K562 (cell line): ENCODE measurements around the gene NLGN3. TPM values are rescaled to one million over a fixed set of nuclear protein-coding genes. Genes with fewer than 3 reads are reported as not detected.

Source experiments
- ATAC-seq: fragments of 200-7000 bp; cut with Tn5 transposase; 3 replicates; pipeline ENCODE4 v1.9.1; 2020; ENCODE audit warnings: moderate library complexity
- BruUV-seq: library from RNA; stranded (reverse); fragments of 400-500 nt; replicated peaks from 2 replicates; lab custom pipeline; 2021; lab: Mats Ljungman, UMichigan
- CTCF ChIA-PET: fragments of 300-600 bp; formaldehyde crosslinking; extraction: SDS; loops from one replicate; lab custom pipeline; 2021; ENCODE audit warnings: low intra/inter-chr PET ratio; lab: Yijun Ruan, JAX
- POLR2A ChIA-PET: fragments of 300-600, 350-650 bp; sonication (Branson Sonifier 250); formaldehyde crosslinking; extraction: SDS; loops from one replicate; lab custom pipeline; 2021; ENCODE audit warnings: antibody characterized with exemption, inconsistent platforms; lab: Yijun Ruan, JAX
- DNase-seq, 4 experiments: peaks; one replicate each; pipeline versions ENCODE4 v3.0.0 to v3.0.0-alpha.2; 2011 to 2018; ENCODE audit warnings: low spot score in 3 of 4, mixed read lengths in 3 of 4; ENCODE audit errors: extremely low read depth in 1 of 4
- FAIRE-seq: peaks from 2 replicates; lab custom pipeline; 2011; peaks lifted over from hg19 to GRCh38; lab: Jason Lieb, UNC
- H2AFZ ChIP-seq: 2 replicates; pipeline ENCODE4 v1.6.0; 2011; ENCODE audit warnings: low read depth, low read length, control low read depth, inconsistent platforms
- H3K27ac ChIP-seq: fragments of 200-600 bp; 3 replicates; pipeline ENCODE4 v1.8.0; 2011; ENCODE audit warnings: low read depth, mild to moderate bottlenecking, control low read depth, inconsistent platforms, low read length, moderate library complexity, mixed read lengths; ENCODE audit errors: extremely low read depth
- H3K27me3 ChIP-seq, 2 experiments: fragments of 300-600 bp in 1 of 2; 2 replicates in 1 of 2; 3 replicates in 1 of 2; pipeline versions ENCODE4 v1.6.0 to v1.8.0; 2011; ENCODE audit warnings: inconsistent platforms in 2 of 2, low read length in 2 of 2, mild to moderate bottlenecking in 1 of 2, mixed read lengths in 1 of 2, moderate library complexity in 1 of 2; ENCODE audit not compliant: control insufficient read depth in 2 of 2, insufficient read depth in 2 of 2
- H3K36me3 ChIP-seq: fragments of 300-600 bp; 3 replicates; pipeline ENCODE4 v1.8.0; 2011; ENCODE audit warnings: mild to moderate bottlenecking, low read length, inconsistent platforms; ENCODE audit not compliant: control insufficient read depth, insufficient read depth
- H3K4me1 ChIP-seq, 2 experiments: fragments of 200-600 bp in 1 of 2; replicated peaks in 1 of 2; 2 replicates in 1 of 2; 3 replicates in 1 of 2; pipeline versions ENCODE4 v1.5.1 to v1.8.0; 2011; ENCODE audit warnings: inconsistent platforms in 2 of 2, low read length in 2 of 2, mild to moderate bottlenecking in 1 of 2, mixed read lengths in 1 of 2, moderate library complexity in 1 of 2; ENCODE audit not compliant: control insufficient read depth in 2 of 2, insufficient read depth in 2 of 2
- H3K4me2 ChIP-seq: 2 replicates; pipeline ENCODE4 v1.6.1; 2011; ENCODE audit warnings: low read length, control low read depth, inconsistent platforms, mixed read lengths; ENCODE audit not compliant: insufficient read depth
- H3K4me3 ChIP-seq: fragments of 200-600 bp; sonication (generic), shearing (Covaris generic); 2 replicates; pipeline ENCODE4 v1.5.1; 2016; ENCODE audit warnings: control low read depth, inconsistent platforms
- H3K79me2 ChIP-seq: fragments of 200-600 bp; 3 replicates; pipeline ENCODE4 v1.8.0; 2011; ENCODE audit warnings: low read length, inconsistent platforms; ENCODE audit not compliant: control insufficient read depth, insufficient read depth
- H3K9ac ChIP-seq, 2 experiments: 2 replicates each; pipeline versions ENCODE4 v1.6.0 to v1.6.1; 2011; ENCODE audit warnings: low read depth in 2 of 2, low read length in 2 of 2, control low read depth in 1 of 2, inconsistent platforms in 1 of 2, mild to moderate bottlenecking in 1 of 2, mixed read lengths in 1 of 2; ENCODE audit not compliant: insufficient read depth in 1 of 2
- H3K9me1 ChIP-seq: one replicate; pipeline ENCODE4 v1.6.0; 2011; ENCODE audit warnings: inconsistent platforms, mild to moderate bottlenecking, low read length, moderate library complexity; ENCODE audit not compliant: control insufficient read depth, insufficient read depth
- H3K9me3 ChIP-seq: replicated peaks from 2 replicates; pipeline ENCODE4 v1.5.1; 2011; ENCODE audit warnings: low read depth, low read length, inconsistent platforms; ENCODE audit not compliant: control insufficient read depth, insufficient read depth
- H4K20me1 ChIP-seq: replicated peaks from 2 replicates; pipeline ENCODE4 v1.6.1; 2011; ENCODE audit warnings: low read length, inconsistent platforms, mixed read lengths; ENCODE audit not compliant: control insufficient read depth, insufficient read depth
- ASH1L ChIP-seq: fragments of 450-650 bp; IDR thresholded peaks from 2 replicates; pipeline ENCODE4 v1.6.1; 2018; ENCODE audit warnings: borderline replicate concordance, mild to moderate bottlenecking, low read depth; ENCODE audit not compliant: partially characterized antibody
- CEBPB ChIP-seq: fragments of 450-650 bp; IDR thresholded peaks from 2 replicates; pipeline ENCODE4 v1.6.1; 2016; ENCODE audit warnings: missing genetic modification characterization, missing compliant biosample characterization
- ESRRA ChIP-seq: fragments of 450-650 bp; IDR thresholded peaks from 2 replicates; pipeline ENCODE4 v1.6.1; 2014; ENCODE audit warnings: low read depth, mild to moderate bottlenecking, moderate library complexity, borderline replicate concordance
- IFI16 ChIP-seq: fragments of 250-450 bp; sonication (Bioruptor Pico); IDR thresholded peaks from 2 replicates; pipeline ENCODE4 v2.1.2; 2022; ENCODE audit warnings: mild to moderate bottlenecking, inconsistent platforms
- MEF2A ChIP-seq: IDR thresholded peaks from 2 replicates; pipeline ENCODE4 v1.6.1; 2011; ENCODE audit warnings: low read depth, mild to moderate bottlenecking, low read length, moderate library complexity; ENCODE audit not compliant: control insufficient read depth
- MEIS2 ChIP-seq: fragments of 450-650 bp; IDR thresholded peaks from 2 replicates; pipeline ENCODE4 v1.6.1; 2014; ENCODE audit warnings: mild to moderate bottlenecking; ENCODE audit not compliant: partially characterized antibody
- RBBP5 ChIP-seq: fragments of 200-600 bp; sonication (generic); IDR thresholded peaks from 2 replicates; pipeline ENCODE4 v1.6.1; 2012; ENCODE audit warnings: borderline replicate concordance, mild to moderate bottlenecking, low read length, control low read depth, inconsistent platforms; ENCODE audit not compliant: insufficient read depth, poor library complexity, severe bottlenecking
- WGBS: fragments of 100-300 bp; shearing (Covaris generic); methylation state at CpG from one replicate; pipeline ENCODE4 v1.1.6; 2016; ENCODE audit warnings: low coverage, mixed read lengths; ENCODE audit not compliant: insufficient coverage; ENCODE audit errors: missing lambda C conversion rate; 5-methylcytosine and 5-hydroxymethylcytosine counted together
- in situ Hi-C: fragments of 300-500 bp; cut with MboI; formaldehyde crosslinking; loops from 4 replicates; pipeline ENCODE4 v1.15.0; 2018; ENCODE audit warnings: inconsistent platforms, mixed read lengths
- intact Hi-C: fragments of 100-400 bp; cut with micrococcal nuclease; formaldehyde crosslinking; loops from 2 replicates; pipeline ENCODE4 v1.14.2; 2022
- polyA plus RNA-seq, 8 experiments: library from polyadenylated mRNA; depleted of rRNA in 4 of 8; stranded (reverse) in 5 of 8; unstranded in 3 of 8; fragments of >200 nt; fragmentation: Nextera tagmentation in 2 of 8; fragmentation: Illumina TruSeq in 1 of 8; extraction: Ambion mirVana in 2 of 8; extraction: Trizol in 1 of 8; gene quantifications; 2 replicates each; pipeline versions ENCODE4 v1.2.1 to v1.2.3, GENCODE V29; 2011 to 2014; ENCODE audit warnings: inconsistent platforms in 1 of 8, missing spikeins in 1 of 8
- total RNA-seq, 7 experiments: library from RNA; depleted of rRNA in 6 of 7; stranded (reverse); fragments of >200 nt in 6 of 7; fragmentation: Illumina TruSeq in 2 of 7; extraction: Trizol in 2 of 7; gene quantifications; 2 replicates each; pipeline versions ENCODE4 v1.2.1 to v1.2.3, GENCODE V29; 2011 to 2021; ENCODE audit warnings: low replicate concordance in 1 of 7
- TF ChIP-seq, protein P1 (sequence below), 2 experiments: IDR thresholded peaks in 1 of 2; conservative IDR thresholded peaks in 1 of 2; 2 replicates each; pipeline ENCODE4 v1.6.1; 2016; ENCODE audit warnings: low read depth in 2 of 2, mild to moderate bottlenecking in 1 of 2, missing compliant biosample characterization in 1 of 2, missing genetic modification characterization in 1 of 2, moderate library complexity in 1 of 2
- TF ChIP-seq, protein P2 (sequence below), 2 experiments: fragments of 150-350 bp in 1 of 2; IDR thresholded peaks; 2 replicates each; pipeline ENCODE4 v1.6.1; 2012 to 2016; ENCODE audit warnings: low read depth in 2 of 2, low read length in 2 of 2, mild to moderate bottlenecking in 1 of 2, moderate library complexity in 1 of 2

NLGN3 gene
- total and polyA plus RNA-seq, 9 of the 15 experiments (the other 6 are each of a cell fraction or from before 2014, with no cell fraction given): 0.03 to 0.86 (median 0.25) TPM

DNA sequence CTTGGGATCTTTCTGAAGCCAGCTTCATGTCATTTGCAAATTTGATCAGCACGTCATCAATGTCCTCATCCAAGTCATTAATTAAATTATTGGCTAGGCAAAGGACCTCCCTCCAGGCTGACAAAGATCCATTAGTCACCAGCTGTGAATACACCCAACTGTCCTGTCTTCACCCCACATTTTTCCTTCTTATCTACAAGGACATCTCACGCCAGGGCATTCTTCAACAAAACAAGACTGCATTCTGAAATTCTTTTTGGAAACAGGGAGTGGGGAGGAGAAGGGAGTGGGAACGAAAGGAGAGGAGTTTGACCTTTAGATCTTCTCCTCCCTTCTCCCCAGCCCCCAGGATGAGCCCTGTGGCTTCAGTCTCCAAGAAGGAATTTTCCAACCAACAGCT lies 32.7 kb downstream of the NLGN3 start:
- no peaks in the 10 kb centered on the region; the same call in 2 of the 3 replicates for H3K36me3 ChIP-seq
- DNase-seq (peak in 1 of 4 experiments; percentile 17), ATAC-seq (no peak), FAIRE-seq (no peak)
- H3K27me3 ChIP-seq: no peaks in the 10 kb centered on the region
- in situ Hi-C loops: loop anchor here (5.0 to 10.0 kb wide), 3 partner anchors 80 to 413 kb away; partner anchors contain the start of gene FOXO4
- TF ChIP-seq ASH1L (no peak), MEIS2 (peak; percentile 53), MEF2A (no peak), ESRRA (peak; percentile 37; the same call in 1 of the 2 replicates), CEBPB (tag) (no peak), RBBP5 (no peak), IFI16 (CRISPR knock-in tag) (no peak)
- TF ChIP-seq, protein P1, sequence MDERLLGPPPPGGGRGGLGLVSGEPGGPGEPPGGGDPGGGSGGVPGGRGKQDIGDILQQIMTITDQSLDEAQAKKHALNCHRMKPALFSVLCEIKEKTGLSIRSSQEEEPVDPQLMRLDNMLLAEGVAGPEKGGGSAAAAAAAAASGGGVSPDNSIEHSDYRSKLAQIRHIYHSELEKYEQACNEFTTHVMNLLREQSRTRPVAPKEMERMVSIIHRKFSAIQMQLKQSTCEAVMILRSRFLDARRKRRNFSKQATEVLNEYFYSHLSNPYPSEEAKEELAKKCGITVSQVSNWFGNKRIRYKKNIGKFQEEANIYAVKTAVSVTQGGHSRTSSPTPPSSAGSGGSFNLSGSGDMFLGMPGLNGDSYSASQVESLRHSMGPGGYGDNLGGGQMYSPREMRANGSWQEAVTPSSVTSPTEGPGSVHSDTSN (CRISPR knock-in tag; IDR thresholded peaks at IDR 0.05; ENCODE audit: low read depth): no peak
- TF ChIP-seq, protein P1 (tag; conservative IDR thresholded peaks at IDR 0.05; ENCODE audit: low read depth): peak; percentile 73
- TF ChIP-seq, protein P2, sequence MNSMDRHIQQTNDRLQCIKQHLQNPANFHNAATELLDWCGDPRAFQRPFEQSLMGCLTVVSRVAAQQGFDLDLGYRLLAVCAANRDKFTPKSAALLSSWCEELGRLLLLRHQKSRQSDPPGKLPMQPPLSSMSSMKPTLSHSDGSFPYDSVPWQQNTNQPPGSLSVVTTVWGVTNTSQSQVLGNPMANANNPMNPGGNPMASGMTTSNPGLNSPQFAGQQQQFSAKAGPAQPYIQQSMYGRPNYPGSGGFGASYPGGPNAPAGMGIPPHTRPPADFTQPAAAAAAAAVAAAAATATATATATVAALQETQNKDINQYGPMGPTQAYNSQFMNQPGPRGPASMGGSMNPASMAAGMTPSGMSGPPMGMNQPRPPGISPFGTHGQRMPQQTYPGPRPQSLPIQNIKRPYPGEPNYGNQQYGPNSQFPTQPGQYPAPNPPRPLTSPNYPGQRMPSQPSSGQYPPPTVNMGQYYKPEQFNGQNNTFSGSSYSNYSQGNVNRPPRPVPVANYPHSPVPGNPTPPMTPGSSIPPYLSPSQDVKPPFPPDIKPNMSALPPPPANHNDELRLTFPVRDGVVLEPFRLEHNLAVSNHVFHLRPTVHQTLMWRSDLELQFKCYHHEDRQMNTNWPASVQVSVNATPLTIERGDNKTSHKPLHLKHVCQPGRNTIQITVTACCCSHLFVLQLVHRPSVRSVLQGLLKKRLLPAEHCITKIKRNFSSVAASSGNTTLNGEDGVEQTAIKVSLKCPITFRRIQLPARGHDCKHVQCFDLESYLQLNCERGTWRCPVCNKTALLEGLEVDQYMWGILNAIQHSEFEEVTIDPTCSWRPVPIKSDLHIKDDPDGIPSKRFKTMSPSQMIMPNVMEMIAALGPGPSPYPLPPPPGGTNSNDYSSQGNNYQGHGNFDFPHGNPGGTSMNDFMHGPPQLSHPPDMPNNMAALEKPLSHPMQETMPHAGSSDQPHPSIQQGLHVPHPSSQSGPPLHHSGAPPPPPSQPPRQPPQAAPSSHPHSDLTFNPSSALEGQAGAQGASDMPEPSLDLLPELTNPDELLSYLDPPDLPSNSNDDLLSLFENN (IDR thresholded peaks at IDR 0.05; ENCODE audit: low read depth in 2 of 2, low read length in 2 of 2): no peak
- POLR2A ChIA-PET: interaction anchor here (1.3 kb wide), 1 partner anchor 207 kb away, joined by 3 read pairs; no protein-coding TSS in a partner anchor
- no peaks in the 10 kb centered on the region for H3K79me2 ChIP-seq
- intact Hi-C loops: loop anchor here (5.0 kb wide), 2 partner anchors 405 to 725 kb away; no protein-coding TSS in a partner anchor
- no peaks in the 10 kb centered on the region for H4K20me1 ChIP-seq
- H3K4me1 ChIP-seq: peaks cover under 1 to 13% of the 10 kb centered on the region in 2 experiments; a peak in 3 of 5 replicates
- H3K4me2 ChIP-seq: no peak overlapping the region
- H3K9me3 ChIP-seq: no peaks in the 10 kb centered on the region
- 0 out of 2 replicates have a peak overlapping the region, but pooled peaks have one; percentile 17 for H2AFZ ChIP-seq
- BruUV-seq: no TSS peak
- 41% methylated on average over 2 of the region's 3 CpGs for WGBS
- no peak overlapping the region; a peak in 1 of 4 replicates for H3K9ac ChIP-seq
- CTCF ChIA-PET: no interaction called here
- no peak overlapping the region for H3K27ac ChIP-seq
- no peak overlapping the region for H3K4me3 ChIP-seq
- H3K9me1 ChIP-seq: no peaks in the 10 kb centered on the region
